GM19372 (cell line): ENCODE results near the gene TRAPPC12.
"Not testable (repeated sequence)": the region's sequence is repeated elsewhere in the genome, so short reads cannot be mapped to it uniquely, and the experiment has no call there.

ENCODE experiments used
- ATAC-seq: cut with Tn5 transposase; IDR thresholded peaks from one replicate; pipeline ENCODE4 v1.9.1; 2021; ENCODE audit warnings: mild to moderate bottlenecking, low read depth, moderate library complexity; ENCODE audit not compliant: unreplicated experiment

TRAPPC12 gene

DNA sequence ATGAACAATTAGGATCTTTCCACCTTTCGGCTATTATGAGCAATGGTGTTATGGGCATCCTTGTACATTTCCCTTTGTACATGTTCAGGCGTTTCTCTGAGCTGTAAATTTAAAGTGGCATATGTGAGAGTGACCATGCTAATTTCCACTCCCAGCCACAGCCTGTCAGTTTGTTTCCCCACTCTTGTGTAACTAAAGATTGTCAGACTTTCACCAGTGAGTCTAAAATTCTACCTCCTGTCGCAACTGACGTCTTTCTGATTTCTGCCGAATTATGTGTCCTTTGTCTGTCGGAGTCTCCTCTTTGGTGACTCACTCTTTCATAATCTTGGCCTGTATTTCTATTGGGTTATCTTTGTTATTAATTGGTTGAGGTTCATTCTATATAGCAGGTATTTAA, 50.7 kb downstream of the TRAPPC12 start:
- ATAC-seq: no peak

DNA sequence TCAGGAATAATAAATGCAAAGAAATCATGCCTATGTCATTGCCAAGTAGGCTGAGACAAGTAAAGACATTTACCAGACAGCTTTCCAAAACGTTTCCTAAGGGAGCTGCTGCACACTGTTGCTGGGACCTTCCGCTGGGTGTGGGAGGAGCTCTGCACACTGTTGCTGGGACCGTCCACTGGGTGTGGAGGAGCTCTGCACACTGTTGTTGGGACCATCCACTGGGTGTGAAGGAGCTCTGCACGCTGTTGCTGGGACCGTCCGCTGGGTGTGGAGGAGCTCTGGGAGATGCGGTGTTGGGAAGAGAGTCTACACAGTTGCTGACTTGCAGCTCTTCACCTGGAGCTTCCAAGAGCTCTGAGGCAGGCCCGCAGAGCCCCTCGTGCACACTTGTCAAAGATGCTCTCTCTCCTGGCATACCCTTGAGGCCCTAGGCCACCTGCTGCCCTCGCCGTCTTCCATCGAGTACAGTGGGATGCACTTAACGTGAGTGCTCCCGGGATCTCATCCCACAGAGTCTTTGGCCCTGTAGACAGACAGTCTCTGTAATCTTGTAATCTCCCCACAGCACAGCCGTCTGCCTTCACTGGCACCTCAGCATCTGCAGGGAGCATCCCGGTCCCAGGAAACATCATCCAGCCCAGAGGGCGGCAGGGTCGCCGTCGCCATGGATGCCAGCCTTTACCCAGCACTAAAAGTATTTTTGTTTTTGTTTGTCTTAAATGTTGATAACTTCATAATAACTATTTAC, 51.4 kb downstream of the TRAPPC12 start:
- ATAC-seq: no peak

DNA sequence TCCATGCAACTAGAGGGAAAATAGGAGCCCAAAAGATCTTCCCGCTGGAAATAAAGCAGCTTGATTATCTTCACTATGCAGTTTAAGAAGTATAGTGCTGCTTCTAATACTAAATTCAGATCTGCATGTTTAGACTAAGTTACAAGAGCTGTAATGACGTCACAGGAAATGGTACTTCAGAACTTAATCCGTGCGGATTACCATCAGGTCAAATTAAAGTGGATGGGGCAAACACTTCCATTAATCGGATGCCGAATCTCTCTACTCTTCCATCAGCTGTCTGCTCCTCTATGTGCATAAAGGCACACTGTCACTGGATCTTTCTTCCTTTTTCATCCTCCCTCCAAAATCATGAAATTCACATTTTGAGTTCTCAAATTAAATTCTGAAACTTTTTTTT, 52.6 kb downstream of the TRAPPC12 start:
- ATAC-seq: no peak

DNA sequence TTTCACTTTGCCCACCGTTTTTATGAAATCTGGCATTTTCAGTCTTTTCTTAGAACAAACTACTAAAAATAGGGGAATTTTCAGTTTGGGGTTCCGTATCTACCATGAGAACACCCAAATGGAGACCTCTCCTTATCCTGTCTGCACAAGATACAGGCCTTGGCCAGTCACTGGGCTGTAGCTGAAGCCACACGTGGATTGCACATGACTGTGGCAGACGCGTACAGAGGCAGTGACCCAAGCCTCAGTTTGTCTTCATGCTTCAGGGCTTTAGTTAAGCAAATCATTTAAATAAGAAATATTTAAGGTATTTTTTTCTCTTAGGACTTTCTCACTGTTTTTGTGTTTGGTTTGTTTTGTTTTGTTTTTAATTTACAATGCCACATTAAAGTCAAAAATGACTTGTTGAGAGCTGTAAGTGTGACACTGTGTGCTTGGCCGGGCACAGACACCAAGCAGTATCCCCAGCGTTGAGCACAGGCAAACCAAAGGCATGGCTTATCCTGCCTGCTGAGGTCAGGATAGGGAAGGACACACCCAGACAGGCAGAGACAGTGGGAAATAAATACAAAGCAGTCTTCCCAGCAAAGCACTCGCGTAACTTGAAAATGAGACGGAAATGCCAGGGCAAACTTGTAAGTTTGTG, 53.3 kb downstream of the TRAPPC12 start:
- no peak for ATAC-seq

DNA sequence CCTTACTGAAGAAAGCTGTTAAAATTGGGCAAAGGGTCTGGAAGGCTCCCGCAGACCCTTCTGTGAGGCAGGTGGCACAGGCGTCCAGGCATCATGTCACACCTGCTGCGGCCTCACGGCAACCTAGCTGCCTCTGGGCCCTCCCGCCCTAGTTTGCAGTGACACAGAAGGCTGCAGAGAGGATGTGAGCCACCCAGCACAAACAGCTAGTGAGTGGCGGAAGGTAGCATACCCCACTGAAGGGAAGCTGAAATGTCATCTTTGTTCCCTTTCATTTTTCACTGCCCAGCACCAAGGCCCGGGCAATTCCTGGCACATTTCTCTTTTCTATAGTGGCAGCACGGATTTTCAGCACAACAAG, 53.8 kb downstream of the TRAPPC12 start:
- ATAC-seq: no peak

DNA sequence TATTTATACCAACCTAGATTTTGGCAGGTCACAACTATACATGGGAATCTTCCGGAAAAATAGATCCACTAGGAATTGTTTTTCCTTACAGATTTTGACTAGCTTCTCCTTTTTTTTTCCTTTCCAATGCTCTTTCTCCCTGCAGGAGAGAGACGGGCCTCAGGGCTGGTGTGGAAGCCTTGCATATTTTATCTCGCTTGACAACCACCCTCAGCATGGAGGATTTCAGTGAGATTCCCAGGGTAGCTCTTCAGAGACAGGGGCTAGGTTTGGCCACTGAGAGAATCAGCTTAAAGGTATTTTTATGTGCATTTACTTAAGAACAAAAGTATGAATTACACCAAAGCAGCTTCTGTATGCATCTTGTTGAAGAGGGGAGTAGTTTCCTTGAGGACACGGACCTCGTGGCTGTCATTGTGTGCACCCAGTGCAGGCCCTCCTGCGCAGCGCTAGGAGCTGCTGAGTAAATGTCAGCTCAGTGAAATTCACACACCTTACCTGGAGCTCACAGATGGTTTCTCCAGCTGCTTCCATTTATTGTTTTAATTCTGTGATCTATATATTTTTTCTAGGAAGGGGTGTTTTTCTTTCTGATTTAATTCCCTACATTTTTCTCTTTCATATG, 54.4 kb downstream of the TRAPPC12 start:
- no peak for ATAC-seq

DNA sequence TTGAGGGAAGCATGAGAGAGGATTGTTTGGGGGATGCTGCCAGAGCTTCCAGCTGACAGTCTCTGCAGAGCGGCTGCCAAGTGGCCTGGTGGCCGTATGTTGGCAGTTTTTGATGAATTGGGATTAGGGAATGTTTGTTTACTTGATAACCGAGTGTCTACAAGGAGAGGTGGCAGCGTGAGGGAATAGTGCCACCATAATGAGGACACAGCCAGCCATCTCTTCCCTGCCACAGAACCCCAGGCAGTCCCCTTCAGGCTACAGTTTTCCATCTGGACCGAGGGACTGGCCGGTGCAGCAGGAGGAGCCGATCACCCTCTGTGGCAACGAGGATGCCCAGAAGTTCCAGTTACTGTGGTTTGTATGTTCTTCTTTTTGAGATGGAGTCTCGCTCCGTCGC, 55.2 kb downstream of the TRAPPC12 start:
- ATAC-seq: no peak

DNA sequence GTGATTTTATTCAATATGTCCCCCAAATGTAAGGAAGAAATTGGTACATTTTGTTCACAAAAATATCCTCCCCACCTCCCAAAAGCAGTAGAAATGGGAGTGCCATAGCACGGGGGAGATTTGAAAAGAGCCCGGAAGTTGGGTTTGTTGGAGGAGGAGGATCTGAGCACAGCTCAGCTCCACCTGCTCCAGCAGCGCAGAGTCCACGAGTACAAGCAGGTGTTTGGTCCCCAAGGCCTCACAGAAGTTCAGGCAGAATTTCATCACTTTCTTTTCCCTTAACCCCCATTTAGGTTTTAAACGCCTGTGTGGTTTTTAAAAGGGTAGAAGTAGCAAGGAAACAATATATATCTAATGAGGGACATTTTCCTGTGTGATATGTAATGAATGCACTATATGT, 56.0 kb downstream of the TRAPPC12 start:
- ATAC-seq: no peak

DNA sequence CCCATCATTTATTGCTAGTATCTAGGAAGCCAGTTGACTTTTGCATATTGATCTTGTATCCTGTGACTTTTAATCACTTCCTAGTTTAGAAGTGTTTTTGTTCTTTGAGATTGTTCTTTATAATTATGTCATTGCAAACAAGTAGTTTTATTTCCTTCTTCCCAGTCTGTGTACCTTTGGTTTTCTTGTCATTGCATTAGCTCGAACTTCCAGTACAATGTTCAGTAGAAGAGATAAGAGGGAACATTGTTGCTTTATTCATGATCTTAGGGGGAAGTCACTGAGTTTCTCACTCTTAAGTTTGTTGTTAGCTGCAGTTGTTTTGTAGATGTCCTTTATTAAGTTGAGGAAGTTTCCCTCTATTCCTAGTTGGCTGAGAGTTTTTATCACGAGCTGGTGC, 61.0 kb downstream of the TRAPPC12 start:
- ATAC-seq: no peak

DNA sequence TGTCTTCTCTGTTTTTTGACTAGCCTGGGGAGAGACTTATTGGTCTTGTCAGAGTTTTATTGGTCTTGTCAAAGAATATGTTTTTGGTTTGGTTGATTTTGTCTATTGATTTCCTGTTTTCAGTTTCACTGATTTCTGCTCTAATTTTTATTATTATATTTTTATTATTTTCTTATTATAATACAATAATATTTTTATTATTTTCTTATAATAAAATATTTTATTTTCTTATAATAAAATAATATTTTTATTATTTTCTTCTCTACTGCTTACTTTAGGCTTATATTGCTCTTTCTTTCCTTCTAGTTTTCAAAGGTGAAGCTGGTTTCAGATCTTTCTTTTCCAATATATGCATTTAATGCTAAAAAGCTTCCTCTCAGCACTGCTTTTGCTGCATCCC, 62.0 kb downstream of the TRAPPC12 start:
- ATAC-seq: no peak

DNA sequence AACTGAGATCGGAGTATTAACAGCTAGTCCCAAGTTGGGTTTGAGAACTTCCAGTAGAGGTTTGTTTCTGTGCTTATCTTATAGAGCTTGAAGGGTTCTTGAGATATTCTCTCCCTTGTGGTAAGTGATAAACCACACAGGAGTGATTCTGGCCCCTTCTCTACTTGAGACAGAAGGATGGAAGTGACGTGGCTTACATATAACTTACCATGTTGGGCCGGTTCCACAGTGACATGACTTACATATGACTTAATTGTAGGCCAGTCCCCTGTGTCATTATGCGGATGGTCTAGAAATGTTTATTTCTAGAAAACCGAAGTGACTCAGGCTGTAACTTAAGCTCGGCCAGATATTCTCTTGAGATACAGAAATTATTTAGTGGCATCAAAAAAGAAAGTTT, 62.7 kb downstream of the TRAPPC12 start:
- ATAC-seq: no peak

DNA sequence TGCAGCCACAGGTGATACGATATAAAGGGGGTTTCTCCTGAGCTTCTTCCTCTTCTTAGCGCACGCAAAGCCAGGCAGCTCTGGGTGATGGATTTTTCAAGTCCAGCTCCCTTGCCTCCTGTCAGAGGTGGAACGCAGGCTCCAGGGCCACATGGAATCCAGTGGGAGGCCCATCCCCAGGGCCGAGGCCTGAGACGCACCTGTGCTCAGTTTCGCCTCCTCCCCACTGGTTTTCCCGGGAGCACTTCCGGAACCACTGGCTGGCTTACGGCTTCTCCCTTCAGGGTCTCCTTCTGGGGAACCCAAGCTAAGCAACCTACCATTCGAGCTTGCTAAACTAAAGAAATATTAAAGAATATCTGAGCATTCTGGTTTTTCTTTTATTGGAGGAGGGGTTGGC, 63.6 kb downstream of the TRAPPC12 start:
- ATAC-seq: no peak

DNA sequence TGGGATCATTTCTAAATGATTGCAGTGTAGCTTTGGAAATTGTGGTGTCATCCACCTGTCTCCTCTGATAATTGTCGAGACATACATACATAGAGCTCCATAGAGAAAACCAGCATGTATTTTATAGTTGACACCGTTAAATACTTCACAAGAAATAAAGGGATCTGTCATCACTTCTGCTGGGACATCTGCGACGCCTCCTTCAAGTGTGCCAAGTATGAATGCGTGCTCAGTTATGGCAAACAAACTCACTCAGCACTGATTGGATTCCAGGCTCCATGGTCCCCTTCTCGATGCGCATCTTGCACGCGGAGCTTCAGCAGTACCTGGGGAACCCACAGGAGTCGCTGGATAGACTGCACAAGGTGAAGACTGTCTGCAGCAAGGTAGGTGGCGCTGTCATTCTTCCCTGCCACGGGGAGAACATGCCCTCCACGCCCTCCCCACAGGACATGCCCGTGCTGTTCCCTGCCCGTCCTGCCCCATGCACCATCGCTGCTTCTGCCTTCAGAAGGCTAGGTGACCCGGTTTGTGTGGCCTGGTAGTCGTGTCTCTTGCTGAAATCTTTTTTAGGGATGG, 64.1 kb downstream of the TRAPPC12 start:
- no peak for ATAC-seq

DNA sequence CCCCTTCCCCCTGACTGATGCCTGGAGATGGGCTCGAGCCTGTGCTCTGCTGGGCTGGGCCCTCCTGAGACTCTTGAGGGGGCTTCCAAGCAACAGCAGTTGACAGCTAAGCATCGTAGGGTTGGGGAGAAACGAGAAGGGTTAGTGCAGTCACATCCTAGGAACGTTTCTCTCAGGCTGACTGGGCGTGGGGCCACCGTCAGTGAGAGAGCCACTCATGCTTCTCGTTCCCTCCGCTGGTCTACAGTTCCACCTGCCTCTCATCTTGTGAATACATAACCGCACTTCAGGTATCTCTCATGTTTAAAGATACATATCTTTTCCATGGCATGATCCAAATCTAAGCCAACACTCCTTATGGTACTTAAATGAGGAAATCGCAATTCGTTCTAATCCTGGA, 66.4 kb downstream of the TRAPPC12 start:
- ATAC-seq: no peak

DNA sequence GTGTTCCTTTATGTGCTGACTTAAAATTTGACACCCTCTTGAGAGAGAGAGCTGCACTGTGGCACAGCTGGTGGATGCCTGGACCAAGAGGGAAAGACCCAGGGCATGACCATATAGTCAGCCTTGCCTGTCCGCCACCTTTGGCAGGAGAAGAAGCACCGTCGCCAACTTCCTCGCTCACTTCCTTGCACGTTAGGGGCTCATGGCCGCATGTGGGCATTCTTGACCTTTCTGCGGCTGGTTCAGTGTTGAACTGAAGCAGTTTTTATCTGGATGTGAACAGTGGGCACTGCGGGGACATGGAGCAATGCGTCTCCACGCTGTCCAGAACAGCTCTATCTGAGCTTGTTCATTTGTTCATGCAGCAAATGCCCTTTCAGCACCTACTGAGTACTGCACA, 66.9 kb downstream of the TRAPPC12 start:
- no peak for ATAC-seq

DNA sequence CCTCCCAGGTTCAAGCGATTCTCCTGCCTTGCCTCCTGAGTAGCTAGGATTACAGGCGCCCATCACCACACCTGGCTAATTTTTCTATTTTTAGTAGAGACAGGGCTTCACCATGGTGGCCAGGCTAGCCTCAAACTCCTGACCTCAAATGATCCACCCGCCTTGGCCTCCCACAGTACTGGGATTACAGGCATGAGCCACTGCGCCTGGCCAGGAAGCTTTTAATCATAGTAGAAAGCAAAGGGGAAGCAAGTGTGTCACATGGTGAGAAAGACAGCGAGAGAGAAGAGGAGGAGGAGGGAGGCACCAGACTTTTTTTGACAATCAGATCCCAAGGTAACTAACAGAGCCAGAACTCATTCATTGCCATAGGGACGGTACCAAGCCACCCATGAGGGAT, 67.7 kb downstream of the TRAPPC12 start:
- not testable (repeated sequence) for ATAC-seq

DNA sequence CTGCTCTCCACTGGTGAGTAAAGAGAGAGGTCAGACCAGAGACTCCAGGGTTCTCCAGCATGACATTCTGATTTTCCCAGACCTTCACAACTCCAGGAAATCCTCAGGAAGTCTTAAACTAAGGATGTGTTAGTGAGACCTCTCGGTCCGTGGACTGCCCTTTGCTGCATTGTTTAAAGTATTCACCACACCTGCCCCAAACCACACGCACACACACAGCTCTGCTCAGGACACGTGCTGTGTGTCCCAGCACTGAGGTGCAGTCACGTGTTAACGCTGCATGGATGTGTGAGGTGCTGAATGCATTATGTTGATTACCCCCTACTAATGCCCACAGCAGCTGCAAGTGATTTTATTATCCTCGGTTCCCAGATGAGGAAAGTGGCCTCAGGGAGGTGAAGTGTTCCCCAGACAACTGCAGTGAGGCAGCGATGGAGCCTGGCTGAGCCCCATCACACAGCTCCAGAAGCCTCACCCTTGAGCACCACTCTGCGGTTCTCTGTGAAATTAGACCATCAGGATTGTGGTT, 68.4 kb downstream of the TRAPPC12 start:
- ATAC-seq: no peak

DNA sequence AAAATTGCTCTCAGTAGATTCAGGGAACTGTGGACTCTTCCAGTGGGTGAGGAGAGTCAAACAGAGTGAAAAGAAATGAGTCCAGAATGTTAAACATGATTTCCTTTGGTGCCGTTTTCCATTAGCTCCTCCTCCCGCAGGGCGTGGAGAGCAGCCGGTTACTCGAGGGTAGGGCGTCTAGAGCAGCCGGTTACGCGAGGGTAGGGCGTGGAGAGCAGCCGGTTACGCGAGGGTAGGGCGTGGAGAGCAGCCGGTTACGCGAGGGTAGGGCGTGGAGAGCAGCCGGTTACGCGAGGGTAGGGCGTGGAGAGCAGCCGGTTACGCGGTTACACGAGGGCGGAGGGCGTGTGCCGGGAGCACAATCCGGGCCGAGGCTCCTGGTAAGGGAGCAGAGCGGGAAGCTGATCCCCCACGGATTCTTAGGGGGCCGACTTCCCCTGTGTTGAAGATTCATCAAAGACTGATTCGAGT, 69.0 kb downstream of the TRAPPC12 start:
- ATAC-seq: not testable (repeated sequence)

DNA sequence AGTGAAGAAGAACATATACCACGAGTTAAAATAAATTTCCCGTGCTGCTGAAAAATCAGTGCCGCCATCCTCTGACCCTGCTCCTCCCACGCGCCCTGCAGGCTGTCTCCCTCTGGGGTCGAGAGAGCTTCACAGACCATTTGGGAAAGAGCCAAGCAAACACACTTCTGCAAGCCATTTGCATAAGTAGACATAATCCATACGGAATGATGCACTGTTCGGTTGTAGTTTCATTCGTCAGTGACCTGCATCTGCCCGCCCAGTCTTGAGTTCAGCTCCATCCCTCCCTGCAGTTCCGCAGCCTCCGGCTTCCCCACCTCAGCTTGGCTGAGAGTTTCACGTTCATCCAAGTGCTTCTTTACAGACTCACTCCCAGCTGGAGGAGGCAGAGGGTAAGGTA, 69.6 kb downstream of the TRAPPC12 start:
- no peak for ATAC-seq

DNA sequence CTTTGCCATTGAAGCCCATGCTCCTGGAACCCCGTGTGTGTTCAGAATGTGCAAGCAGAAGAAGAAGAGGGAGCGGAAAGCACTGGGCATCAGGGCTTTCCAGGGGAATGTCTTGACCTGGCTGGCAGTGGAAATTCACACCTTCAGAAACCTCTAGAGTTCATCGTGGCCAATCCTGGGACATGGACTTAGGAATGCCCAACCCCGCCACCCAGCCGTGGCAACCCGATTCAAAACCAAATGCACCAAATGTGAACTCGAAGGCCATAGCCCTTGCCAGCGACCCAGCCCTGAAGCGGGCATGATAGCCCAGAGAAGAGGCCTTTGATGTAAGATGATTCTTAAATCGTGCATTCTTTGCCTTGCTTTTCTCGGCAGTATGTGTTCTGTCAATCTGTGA, 70.4 kb downstream of the TRAPPC12 start:
- ATAC-seq: no peak

DNA sequence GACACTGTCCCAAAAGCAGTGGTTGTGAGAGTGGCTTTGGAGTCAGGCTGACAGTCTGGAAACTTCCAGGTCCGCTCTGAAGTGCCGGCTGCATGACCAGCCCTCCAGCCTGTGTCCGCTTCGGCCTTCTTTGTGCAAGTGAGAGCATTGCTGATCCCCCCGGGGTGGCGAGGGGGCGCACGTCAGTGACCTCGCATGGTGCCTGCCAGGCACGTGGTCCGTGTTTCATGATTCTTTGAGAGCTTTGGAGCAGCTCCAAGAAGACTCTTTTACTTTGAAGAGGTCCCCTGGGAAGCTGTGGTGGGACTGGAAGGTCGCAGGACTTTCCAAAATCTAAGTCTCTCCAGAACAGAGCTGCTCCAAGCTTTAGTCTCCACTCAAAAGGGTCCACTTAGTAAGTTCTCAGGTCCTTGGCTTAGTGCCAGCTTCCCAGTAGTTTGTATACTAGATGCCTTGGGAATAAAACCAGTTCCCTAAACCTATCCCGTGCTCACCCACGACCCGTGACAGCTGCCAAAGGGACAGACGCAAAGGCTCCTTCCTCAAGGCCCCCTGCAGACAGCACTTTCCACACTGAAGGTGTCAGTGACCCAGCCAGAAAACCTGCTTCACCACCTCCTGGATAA, 71.0 kb downstream of the TRAPPC12 start:
- no peak for ATAC-seq
